Measurements from ENCODE around the gene GDPD5. TPM values are rescaled to one million over a fixed set of nuclear protein-coding genes. Genes with fewer than 3 reads are reported as not detected.

Gene GDPD5
- total RNA-seq, 1 experiment from 2014 or later, result 28.6 TPM

GRCh38 chr11:75387736-75388294 lies 137.9 kb downstream of the GDPD5 start:
- DNase-seq, result no peak
- no peaks in the 10 kb centered on the region for H3K27me3 ChIP-seq (replicated peaks; ENCODE audit: control insufficient read depth, insufficient read depth, low read length)
- H3K9me3 Mint-ChIP-seq (ENCODE audit: unreplicated experiment), result no peaks in the 10 kb centered on the region
- TF ChIP-seq CTCF (IDR thresholded peaks at IDR 0.05; ENCODE audit: insufficient read depth in 1 of 2, low read depth in 1 of 2, low read length in 1 of 2, severe bottlenecking in 1 of 2, unreplicated experiment in 1 of 2), result no peak
- H3K36me3 Mint-ChIP-seq (ENCODE audit: insufficient read depth, unreplicated experiment), result peaks cover 21% of the 10 kb centered on the region
- BruUV-seq (replicated peaks), result no TSS peak
- H3K9me3 ChIP-seq, result 0 out of 2 replicates have a peak, but pooled peaks cover 2% of the 10 kb centered on the region
- H3K36me3 ChIP-seq (ENCODE audit: control insufficient read depth, insufficient read depth, low read length), result no peaks in the 10 kb centered on the region
- ChIA-PET CTCF (interaction anchor here (0.5 to 4.4 kb wide), 29 partner anchors 12 to 196 kb away, joined by 3 to 31 read pairs (median 5); no protein-coding TSS in a partner anchor), POLR2A (interaction anchor here (0.6 to 1.2 kb wide), 6 partner anchors 13 to 1409 kb away, joined by 3 to 5 read pairs (median 4); no protein-coding TSS in a partner anchor)
- H3K4me3 Mint-ChIP-seq (ENCODE audit: unreplicated experiment), result peak overlapping the region; percentile 27
- H3K4me1 ChIP-seq, result peaks cover 46% of the 10 kb centered on the region
- H3K4me3 ChIP-seq (ENCODE audit: low read depth, low read length), result no peak overlapping the region
- intact Hi-C loops (cut with micrococcal nuclease; ENCODE audit: unreplicated experiment), result loop anchor here (1.0 to 2.0 kb wide), 6 partner anchors 11 to 144 kb away; partner anchors contain the start of gene RPS3
- H3K27ac Mint-ChIP-seq (ENCODE audit: unreplicated experiment), result no peak overlapping the region
- H3K27me3 Mint-ChIP-seq (ENCODE audit: insufficient read depth, unreplicated experiment), result no peaks in the 10 kb centered on the region
- peaks cover 18% of the 10 kb centered on the region for H3K4me1 Mint-ChIP-seq (ENCODE audit: low read depth, unreplicated experiment)

GRCh38 chr11:75386942-75387630 lies 138.7 kb downstream of the GDPD5 start:
- H3K9me3 ChIP-seq, result 0 out of 2 replicates have a peak, but pooled peaks cover 2% of the 10 kb centered on the region
- DNase-seq, result peak; percentile 92 to 97

More at GRCh38 chr11:75386942-75387630, 138.7 kb downstream of the GDPD5 start:
- ChIA-PET POLR2A (interaction anchor here (0.6 to 1.2 kb wide), 7 partner anchors 14 to 1410 kb away, joined by 3 to 5 read pairs (median 4); no protein-coding TSS in a partner anchor), CTCF (interaction anchor here (0.6 to 4.4 kb wide), 25 partner anchors 13 to 197 kb away, joined by 3 to 31 read pairs (median 5); no protein-coding TSS in a partner anchor)
- H3K4me1 Mint-ChIP-seq (ENCODE audit: low read depth, unreplicated experiment), result peaks cover 18% of the 10 kb centered on the region
- peak overlapping the region; percentile 27 for H3K4me3 Mint-ChIP-seq (ENCODE audit: unreplicated experiment)
- peaks cover 21% of the 10 kb centered on the region for H3K36me3 Mint-ChIP-seq (ENCODE audit: insufficient read depth, unreplicated experiment)
- intact Hi-C loops (cut with micrococcal nuclease; ENCODE audit: unreplicated experiment), result loop anchor here (1.0 kb wide), 2 partner anchors 35 to 44 kb away; no protein-coding TSS in a partner anchor
- no peak for TF ChIP-seq CTCF (IDR thresholded peaks at IDR 0.05; ENCODE audit: insufficient read depth in 1 of 2, low read depth in 1 of 2, low read length in 1 of 2, severe bottlenecking in 1 of 2, unreplicated experiment in 1 of 2)
- Histone ChIP-seq H3K4me3 (ENCODE audit: low read depth, low read length) (no peak overlapping the region), H3K4me1 (peaks cover 46% of the 10 kb centered on the region), H3K36me3 (ENCODE audit: control insufficient read depth, insufficient read depth, low read length) (no peaks in the 10 kb centered on the region), H3K27me3 (replicated peaks; ENCODE audit: control insufficient read depth, insufficient read depth, low read length) (no peaks in the 10 kb centered on the region)
- no peaks in the 10 kb centered on the region for H3K27me3 Mint-ChIP-seq (ENCODE audit: insufficient read depth, unreplicated experiment)
- no peak overlapping the region for H3K27ac Mint-ChIP-seq (ENCODE audit: unreplicated experiment)
- BruUV-seq (replicated peaks), result no TSS peak
- no peaks in the 10 kb centered on the region for H3K9me3 Mint-ChIP-seq (ENCODE audit: unreplicated experiment)

Other genes with a start within 250 kb of the GDPD5 start
- gene ARRB1, start 174.3 kb downstream of the GDPD5 start, total RNA-seq (2022), result 115 and 116 TPM in 2 replicates
- 6,280 and 6,333 TPM in 2 replicates for gene RPS3, start 126.4 kb downstream of the GDPD5 start, total RNA-seq (2022)
- gene KLHL35, start 92.7 kb downstream of the GDPD5 start, total RNA-seq (2022), result 46.0 and 51.4 TPM in 2 replicates
- gene SERPINH1, start 36.3 kb upstream of the GDPD5 start, total RNA-seq (2022), result 481 and 528 TPM in 2 replicates
- gene MAP6, start 143.1 kb upstream of the GDPD5 start, total RNA-seq (2022), result 22.8 and 27.2 TPM in 2 replicates
- 0.39 and 0.56 TPM in 2 replicates for gene MOGAT2, start 191.9 kb upstream of the GDPD5 start, total RNA-seq (2022)
- gene DGAT2, start 242.8 kb upstream of the GDPD5 start, total RNA-seq (2022), result 73.6 and 75.8 TPM in 2 replicates

All from Caco-2 (cell line).